ENCODE measurements around the gene PERM1.

- no peak for TF ChIP-seq GATA1 (IDR thresholded peaks at IDR 0.05; ENCODE audit: low read depth, low read length)
- no peak for TF ChIP-seq POLR2A (IDR thresholded peaks at IDR 0.05; ENCODE audit: low read length)
These were observed 3.6 kb downstream of the PERM1 start for GRCh38 chr1:978069-978834.

Data from erythroblast (primary cell).